ENCODE measurements around the gene TUBB6.

Gene TUBB6

GRCh38 chr18:12352188-12352587, 44.1 kb downstream of the TUBB6 start:
- peaks cover 2% of the 10 kb centered on the region for H3K4me1 Mint-ChIP-seq
- H3K36me3 Mint-ChIP-seq = peaks cover 37% of the 10 kb centered on the region
- no peaks in the 10 kb centered on the region for H3K9me3 Mint-ChIP-seq
- no peak overlapping the region for H3K4me3 Mint-ChIP-seq
- H3K27ac Mint-ChIP-seq = no peak overlapping the region
- DNase-seq (ENCODE audit: low spot score in 2 of 2) (no peak), ATAC-seq (ENCODE audit: low read depth) (no peak)
- no peaks in the 10 kb centered on the region for H3K27me3 Mint-ChIP-seq

DNA sequence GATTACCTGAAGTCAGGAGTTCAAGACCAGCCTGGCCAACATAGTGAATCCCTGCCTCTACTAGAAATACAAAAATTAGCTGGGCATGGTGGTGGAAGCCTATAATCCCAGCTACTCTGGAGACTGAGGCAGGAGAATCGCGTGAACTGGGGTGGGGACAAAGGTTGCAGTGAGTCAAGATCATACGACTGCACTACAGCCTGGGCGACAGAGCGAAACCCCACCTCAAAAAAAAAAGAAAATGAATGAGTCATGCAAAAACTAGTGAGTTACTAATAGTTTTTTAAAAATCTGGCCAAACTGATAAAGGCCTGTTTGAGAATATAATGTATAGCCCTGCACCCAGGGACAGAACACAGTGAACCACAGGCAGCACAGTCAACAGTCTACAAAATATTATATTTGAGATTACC, 51.5 kb downstream of the TUBB6 start:
- ATAC-seq (ENCODE audit: low read depth) (no peak), DNase-seq (ENCODE audit: low spot score in 2 of 2) (no peak)
- Mint-ChIP-seq H3K9me3 (no peaks in the 10 kb centered on the region), H3K4me1 (peaks cover 2% of the 10 kb centered on the region), H3K27me3 (no peaks in the 10 kb centered on the region), H3K36me3 (peaks cover 33% of the 10 kb centered on the region), H3K4me3 (no peak overlapping the region), H3K27ac (no peak overlapping the region)

GRCh38 chr18:12361770-12362378, 53.8 kb downstream of the TUBB6 start:
- ATAC-seq (ENCODE audit: low read depth) = no peak
- H3K36me3 Mint-ChIP-seq = peaks cover 30% of the 10 kb centered on the region
- H3K4me3 Mint-ChIP-seq = no peak overlapping the region
- peaks cover 3% of the 10 kb centered on the region for H3K4me1 Mint-ChIP-seq
- H3K9me3 Mint-ChIP-seq = no peaks in the 10 kb centered on the region
- H3K27me3 Mint-ChIP-seq = no peaks in the 10 kb centered on the region
- DNase-seq (ENCODE audit: low spot score in 2 of 2) = no peak
- H3K27ac Mint-ChIP-seq = no peak overlapping the region

- H3K27ac Mint-ChIP-seq = no peak overlapping the region
- no peak overlapping the region for H3K4me3 Mint-ChIP-seq
- H3K9me3 Mint-ChIP-seq = no peaks in the 10 kb centered on the region
- H3K36me3 Mint-ChIP-seq = peaks cover 34% of the 10 kb centered on the region
- peaks cover 3% of the 10 kb centered on the region for H3K4me1 Mint-ChIP-seq
- no peak for DNase-seq (ENCODE audit: low spot score in 2 of 2)
- no peaks in the 10 kb centered on the region for H3K27me3 Mint-ChIP-seq
- ATAC-seq (ENCODE audit: low read depth) = no peak
Observed at GRCh38 chr18:12362473-12363174, 54.6 kb downstream of the TUBB6 start.

DNA sequence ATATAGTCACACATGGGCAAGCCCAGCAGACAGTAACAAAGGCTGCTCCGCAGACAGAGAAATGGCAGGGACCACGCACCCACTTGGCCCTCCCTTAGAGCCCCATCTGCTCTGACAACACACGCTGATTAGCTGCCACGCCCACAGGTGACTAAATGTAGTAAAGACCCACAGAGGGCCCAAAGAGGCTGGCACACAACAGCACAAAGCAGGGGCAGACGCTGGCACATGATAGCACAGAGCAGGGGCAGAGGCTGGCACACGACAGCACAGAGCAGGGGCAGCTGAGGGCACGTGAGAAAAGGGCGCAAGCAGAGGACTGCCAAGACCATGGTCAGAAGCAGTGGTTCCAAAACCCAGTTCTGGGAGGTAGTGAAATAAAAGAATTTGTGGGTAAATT, 58.3 kb downstream of the TUBB6 start:
- ATAC-seq (ENCODE audit: low read depth) (no peak), DNase-seq (ENCODE audit: low spot score in 2 of 2) (no peak)
- Mint-ChIP-seq H3K36me3 (peaks cover 23% of the 10 kb centered on the region), H3K27me3 (no peaks in the 10 kb centered on the region), H3K27ac (no peak overlapping the region), H3K4me3 (no peak overlapping the region), H3K9me3 (no peaks in the 10 kb centered on the region), H3K4me1 (peaks cover 3% of the 10 kb centered on the region)

DNA sequence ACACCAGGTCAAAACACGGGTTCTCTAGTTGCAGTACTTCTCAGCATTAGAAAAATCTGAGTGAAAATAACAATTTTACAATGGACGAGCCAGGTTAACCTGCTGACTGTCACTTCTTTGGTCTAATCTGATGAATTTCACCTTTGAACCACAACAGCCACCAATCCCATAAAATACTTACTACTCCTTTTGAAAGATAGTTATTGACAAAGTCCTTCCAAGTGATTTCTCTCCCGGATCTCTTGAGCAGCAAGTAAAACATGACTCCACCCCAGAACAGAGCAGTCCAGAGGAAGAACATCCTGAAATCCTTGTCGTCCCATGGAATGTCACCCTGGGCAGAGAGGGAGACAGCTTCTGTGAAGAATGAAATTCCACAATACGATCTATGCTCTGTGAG, 58.7 kb downstream of the TUBB6 start:
- H3K27ac Mint-ChIP-seq = no peak overlapping the region
- DNase-seq (ENCODE audit: low spot score in 2 of 2) = no peak
- no peaks in the 10 kb centered on the region for H3K27me3 Mint-ChIP-seq
- no peak overlapping the region for H3K4me3 Mint-ChIP-seq
- ATAC-seq (ENCODE audit: low read depth) = no peak
- no peaks in the 10 kb centered on the region for H3K9me3 Mint-ChIP-seq
- H3K4me1 Mint-ChIP-seq = peaks cover 3% of the 10 kb centered on the region
- H3K36me3 Mint-ChIP-seq = peaks cover 21% of the 10 kb centered on the region

GRCh38 chr18:12369211-12369610, 61.2 kb downstream of the TUBB6 start:
- no peaks in the 10 kb centered on the region for H3K9me3 Mint-ChIP-seq
- no peak overlapping the region for H3K27ac Mint-ChIP-seq
- no peak for ATAC-seq (ENCODE audit: low read depth)
- no peak overlapping the region for H3K4me3 Mint-ChIP-seq
- DNase-seq (ENCODE audit: low spot score in 2 of 2) = no peak
- peaks cover 14% of the 10 kb centered on the region for H3K4me1 Mint-ChIP-seq
- peaks cover 14% of the 10 kb centered on the region for H3K36me3 Mint-ChIP-seq
- no peaks in the 10 kb centered on the region for H3K27me3 Mint-ChIP-seq

GRCh38 chr18:12371590-12371989, 63.5 kb downstream of the TUBB6 start:
- Mint-ChIP-seq H3K27me3 (no peaks in the 10 kb centered on the region), H3K4me3 (no peak overlapping the region), H3K4me1 (peaks cover 20% of the 10 kb centered on the region), H3K36me3 (peaks cover 13% of the 10 kb centered on the region), H3K9me3 (no peaks in the 10 kb centered on the region), H3K27ac (no peak overlapping the region)
- DNase-seq (ENCODE audit: low spot score in 2 of 2) = no peak
- ATAC-seq (ENCODE audit: low read depth) = no peak

- H3K36me3 Mint-ChIP-seq = peaks cover 7% of the 10 kb centered on the region
- H3K4me1 Mint-ChIP-seq = peaks cover 23% of the 10 kb centered on the region
- DNase-seq (ENCODE audit: low spot score in 2 of 2) = no peak
- H3K9me3 Mint-ChIP-seq = no peaks in the 10 kb centered on the region
- ATAC-seq (ENCODE audit: low read depth) = no peak
- H3K27me3 Mint-ChIP-seq = no peaks in the 10 kb centered on the region
- no peak overlapping the region for H3K4me3 Mint-ChIP-seq
- no peak overlapping the region for H3K27ac Mint-ChIP-seq
Observed at GRCh38 chr18:12372406-12372805, 64.4 kb downstream of the TUBB6 start.

- Mint-ChIP-seq H3K4me3 (no peak overlapping the region), H3K9me3 (no peaks in the 10 kb centered on the region), H3K4me1 (peaks cover 29% of the 10 kb centered on the region), H3K27ac (peak overlapping the region; percentile 38), H3K27me3 (no peaks in the 10 kb centered on the region), H3K36me3 (peaks cover 7% of the 10 kb centered on the region)
- no peak for ATAC-seq (ENCODE audit: low read depth)
- DNase-seq (ENCODE audit: low spot score in 2 of 2) = no peak
Observed at GRCh38 chr18:12373116-12373770, 65.2 kb downstream of the TUBB6 start.

DNA sequence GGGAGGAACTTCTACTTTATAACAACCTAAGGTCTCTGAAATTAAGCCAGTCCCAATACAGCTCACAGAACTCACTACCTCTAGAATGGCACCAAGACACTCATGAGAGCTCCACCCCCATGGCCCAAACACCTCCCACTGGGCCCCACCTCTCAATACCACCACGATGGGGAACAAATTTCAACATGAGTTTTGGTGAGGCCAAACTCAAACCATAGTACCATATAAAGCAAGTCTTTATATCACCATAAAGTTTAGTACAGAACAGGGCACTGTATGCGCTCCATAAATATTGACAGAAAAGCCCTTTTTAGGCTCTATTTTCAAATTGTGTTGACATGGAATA, 65.7 kb downstream of the TUBB6 start:
- H3K27me3 Mint-ChIP-seq = no peaks in the 10 kb centered on the region
- ATAC-seq (ENCODE audit: low read depth) = no peak

DNA sequence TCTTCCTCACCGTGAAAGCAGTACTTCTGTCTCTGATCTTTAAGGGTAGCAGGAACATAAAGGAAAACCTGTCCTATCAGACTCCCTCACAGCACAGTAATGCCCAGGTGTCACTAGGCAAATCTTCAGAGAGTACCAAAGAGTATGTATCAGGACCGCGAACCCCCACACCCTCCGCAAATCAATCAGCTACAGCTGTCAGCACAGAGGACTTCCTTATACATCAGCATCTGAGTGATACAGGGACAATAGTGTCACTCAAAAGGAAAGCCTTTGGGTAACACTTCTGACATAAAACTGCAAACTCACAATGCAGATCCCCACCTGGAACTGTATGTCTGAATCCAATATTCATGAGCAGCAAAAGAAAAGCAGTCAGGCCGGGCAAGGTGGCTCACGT, 66.4 kb downstream of the TUBB6 start:
- H3K9me3 Mint-ChIP-seq = no peaks in the 10 kb centered on the region
- H3K36me3 Mint-ChIP-seq = peaks cover 6% of the 10 kb centered on the region
- no peak for DNase-seq (ENCODE audit: low spot score in 2 of 2)
- no peaks in the 10 kb centered on the region for H3K27me3 Mint-ChIP-seq
- H3K4me1 Mint-ChIP-seq = peaks cover 29% of the 10 kb centered on the region
- H3K27ac Mint-ChIP-seq = no peak overlapping the region
- H3K4me3 Mint-ChIP-seq = no peak overlapping the region
- no peak for ATAC-seq (ENCODE audit: low read depth)

More for the DNA sequence above, 65.7 kb downstream of the TUBB6 start:
- no peak for DNase-seq (ENCODE audit: low spot score in 2 of 2)
- H3K9me3 Mint-ChIP-seq = no peaks in the 10 kb centered on the region
- peaks cover 29% of the 10 kb centered on the region for H3K4me1 Mint-ChIP-seq
- peaks cover 7% of the 10 kb centered on the region for H3K36me3 Mint-ChIP-seq
- H3K27ac Mint-ChIP-seq = no peak overlapping the region
- H3K4me3 Mint-ChIP-seq = no peak overlapping the region
